ENCODE measurements around the gene COPG2.

- TF ChIP-seq CTCF (IDR thresholded peaks at IDR 0.05; ENCODE audit: insufficient read depth, low read length, poor library complexity, severe bottlenecking): no peak
- no peak for TF ChIP-seq EZH2phosphoT487 (conservative IDR thresholded peaks at IDR 0.05; ENCODE audit: low read length)
Observed at GRCh38 chr7:130500910-130501309, 167.6 kb downstream of the COPG2 start.
